H1 (cell line): ENCODE measurements around the gene SLC2A4. TPM values are rescaled to one million over a fixed set of nuclear protein-coding genes. Genes with fewer than 3 reads are reported as not detected.

Source experiments
- BCL11A ChIP-seq, 2 experiments: IDR thresholded peaks; one replicate each; pipeline ENCODE4 v1.6.1; 2011; ENCODE audit warnings: low read depth in 2 of 2, low read length in 2 of 2, mild to moderate bottlenecking in 2 of 2
- CBX5 ChIP-seq: fragments of 300-800, 300-1000 bp; sonication (generic); IDR thresholded peaks from 2 replicates; pipeline ENCODE4 v1.7.1; 2016; ENCODE audit warnings: antibody characterized with exemption, low read length, low read depth
- CHD2 ChIP-seq: IDR thresholded peaks from 2 replicates; pipeline ENCODE4 v1.6.1; 2012; ENCODE audit warnings: low read length, improper control_type of control experiment
- GABPA ChIP-seq: IDR thresholded peaks from 2 replicates; pipeline ENCODE4 v1.6.1; 2011; ENCODE audit warnings: mild to moderate bottlenecking, low read length, moderate library complexity, borderline replicate concordance; ENCODE audit not compliant: insufficient read depth
- MAFK ChIP-seq: IDR thresholded peaks from 2 replicates; pipeline ENCODE4 v1.6.1; 2012; ENCODE audit warnings: low read depth, mild to moderate bottlenecking, improper control_type of control experiment, low read length
- POU5F1 ChIP-seq: IDR thresholded peaks from 2 replicates; pipeline ENCODE4 v1.6.1; 2011; ENCODE audit warnings: low read depth, mild to moderate bottlenecking, low read length, moderate library complexity
- SAP30 ChIP-seq: fragments of 300-600 bp; sonication (generic); IDR thresholded peaks from 2 replicates; pipeline ENCODE4 v1.7.1; 2012; ENCODE audit warnings: low read length, moderate library complexity, mild to moderate bottlenecking, inconsistent platforms; ENCODE audit not compliant: insufficient read depth, insufficient replicate concordance
- SIN3A ChIP-seq, 2 experiments: IDR thresholded peaks in 1 of 2; conservative IDR thresholded peaks in 1 of 2; 2 replicates each; pipeline ENCODE4 v1.6.1; 2011 to 2012; ENCODE audit warnings: low read length in 2 of 2, improper control_type of control experiment in 1 of 2, low read depth in 1 of 2, mild to moderate bottlenecking in 1 of 2
- TEAD4 ChIP-seq: IDR thresholded peaks from 2 replicates; pipeline ENCODE4 v1.6.1; 2012; ENCODE audit warnings: low read depth, low read length, inconsistent platforms, mixed read lengths
- USF2 ChIP-seq: IDR thresholded peaks from 2 replicates; pipeline ENCODE4 v1.6.1; 2011; ENCODE audit warnings: low read length, improper control_type of control experiment
- ZNF274 ChIP-seq: IDR thresholded peaks from 2 replicates; pipeline ENCODE4 v1.7.0; 2012; ENCODE audit warnings: low read length, borderline replicate concordance; ENCODE audit errors: extremely low read depth
- polyA plus RNA-seq, 7 experiments: library from polyadenylated mRNA; depleted of rRNA in 3 of 7; stranded (reverse) in 5 of 7; unstranded in 2 of 7; fragments of >200 nt in 5 of 7; fragments of 200-250 nt in 2 of 7; gene quantifications; 1 replicate in 5 of 7; 2 replicates in 1 of 7; 4 replicates in 1 of 7; pipeline versions ENCODE4 v1.2.1 to v1.2.3, GENCODE V29; 2011 to 2013; ENCODE audit warnings: missing spikeins in 2 of 7, mixed read lengths in 2 of 7
- total RNA-seq: library from RNA; stranded (reverse); fragmentation: NEBNext Ultra II Directional; extraction: Animal tissue kit (Norgen Biotek cat#: 25700); gene quantifications from 2 replicates; pipeline ENCODE4 v1.2.1, GENCODE V29; 2021

The SLC2A4 gene
- total and polyA plus RNA-seq, 2 of the 8 experiments (the other 6 are each of a cell fraction or from before 2014, with no cell fraction given), result 5.7 to 6.9 TPM

GRCh38 chr17:7314719-7315569, 33.4 kb downstream of the SLC2A4 start, which contains the start of gene GPS2 (continued):
- TF ChIP-seq BCL11A (IDR thresholded peaks at IDR 0.05; ENCODE audit: low read depth in 2 of 2, low read length in 2 of 2), result no peak
- TF ChIP-seq USF2, result no peak; the same call in 1 of the 2 replicates
- TF ChIP-seq GABPA, result peak; percentile 98
- TF ChIP-seq CHD2, result peak; percentile 76
- TF ChIP-seq CBX5, result no peak
- TF ChIP-seq SIN3A (conservative IDR thresholded peaks at IDR 0.05 in 1 of 2, IDR thresholded peaks at IDR 0.05 in 1 of 2; ENCODE audit: low read depth in 1 of 2, low read length in 2 of 2), result peak; percentile 95
- no peak for TF ChIP-seq MAFK
- 0 out of 2 replicates have a peak, but pooled peaks have one; percentile 18 for TF ChIP-seq TEAD4
- TF ChIP-seq POU5F1, result no peak
- no peak for TF ChIP-seq ZNF274
- TF ChIP-seq SAP30, result peak; percentile 93
